ENCODE results near the gene FMNL3.
A peak's percentile ranks its signal among the peaks of the same experiment; 100 is the strongest.
"Not testable (repeated sequence)": the region's sequence is repeated elsewhere in the genome, so short reads cannot be mapped to it uniquely, and the experiment has no call there.

FMNL3 gene

GRCh38 chr12:49626836-49627235 lies 80.4 kb downstream of the FMNL3 start:
- no peak for DNase-seq

GRCh38 chr12:49626169-49626835 lies 80.9 kb downstream of the FMNL3 start:
- DNase-seq: peak; percentile 18

GRCh38 chr12:49624921-49625577 lies 82.2 kb downstream of the FMNL3 start:
- DNase-seq: no peak

DNA sequence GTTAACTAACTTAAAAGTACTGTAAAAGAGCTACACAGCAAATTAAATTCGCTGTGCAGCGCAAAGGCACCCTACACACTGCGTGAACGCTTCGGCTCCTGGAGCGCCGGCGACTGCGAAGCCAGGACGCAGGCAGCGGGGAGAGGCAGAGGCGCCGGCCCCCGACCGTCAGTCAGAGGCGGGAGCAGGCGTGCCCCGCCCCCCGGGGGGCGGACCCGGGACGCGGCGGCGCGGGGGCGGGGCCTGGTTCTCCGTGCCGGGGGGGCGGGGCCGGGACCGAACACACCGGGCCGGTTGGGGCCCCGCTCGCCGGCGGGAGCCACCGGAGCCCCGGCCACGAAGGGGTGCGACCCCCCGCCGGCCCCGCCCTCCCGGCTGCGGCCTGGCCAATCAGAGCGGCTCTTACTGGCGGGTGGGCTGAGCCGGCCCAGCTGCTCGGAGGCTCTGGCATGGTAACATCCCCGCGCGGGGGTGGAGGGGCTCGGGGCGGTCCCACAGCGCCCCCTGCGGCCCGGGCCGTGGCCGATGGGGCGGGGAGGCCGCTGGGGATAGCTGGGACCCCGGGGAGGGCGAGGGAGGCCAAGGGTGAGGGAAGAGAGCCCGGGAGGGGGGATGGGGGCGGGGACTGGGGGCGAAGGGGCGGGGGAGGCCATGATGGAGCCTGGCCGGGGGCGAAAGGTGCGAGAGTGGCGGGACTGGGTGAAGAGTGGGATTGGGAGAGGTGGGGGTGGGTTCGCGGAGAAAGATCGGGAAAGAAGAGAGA lies 83.9 kb downstream of the FMNL3 start, which contains the start of gene PRPF40B:
Gene PRPF40B, plus strand, starts transcription at position 420 of the 763 bp plus-strand sequence. Its CDS starts 30 bp downstream, at position 450.
- DNase-seq: peak; percentile 88

GRCh38 chr12:49622501-49623141 lies 84.6 kb downstream of the FMNL3 start:
- DNase-seq: peak; percentile 13

GRCh38 chr12:49621651-49622500 lies 85.3 kb downstream of the FMNL3 start:
- DNase-seq: peak; percentile 14

- DNase-seq: no peak
These were observed 87.9 kb downstream of the FMNL3 start for GRCh38 chr12:49619286-49619685.

DNA sequence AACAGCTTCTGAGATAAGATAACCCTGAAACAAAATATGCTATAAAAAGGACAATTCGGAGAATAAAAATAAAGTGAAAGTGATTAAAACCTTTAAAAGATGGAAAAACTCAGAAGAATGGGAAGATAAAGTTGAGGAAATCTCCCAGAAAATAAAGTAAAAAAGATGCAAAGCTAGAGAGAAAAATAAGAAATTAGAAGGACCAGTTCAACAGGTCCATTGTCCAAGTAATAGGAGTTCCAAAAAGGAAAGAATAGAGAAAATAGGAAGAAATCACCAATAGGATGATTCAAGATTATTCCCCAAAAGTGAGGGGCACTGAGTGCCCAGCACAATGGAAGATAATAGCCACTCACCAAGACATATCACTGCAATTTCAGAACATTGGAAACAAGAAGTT lies 88.6 kb downstream of the FMNL3 start:
- DNase-seq: no peak

GRCh38 chr12:49616533-49617219 lies 90.5 kb downstream of the FMNL3 start:
- no peak for DNase-seq

DNA sequence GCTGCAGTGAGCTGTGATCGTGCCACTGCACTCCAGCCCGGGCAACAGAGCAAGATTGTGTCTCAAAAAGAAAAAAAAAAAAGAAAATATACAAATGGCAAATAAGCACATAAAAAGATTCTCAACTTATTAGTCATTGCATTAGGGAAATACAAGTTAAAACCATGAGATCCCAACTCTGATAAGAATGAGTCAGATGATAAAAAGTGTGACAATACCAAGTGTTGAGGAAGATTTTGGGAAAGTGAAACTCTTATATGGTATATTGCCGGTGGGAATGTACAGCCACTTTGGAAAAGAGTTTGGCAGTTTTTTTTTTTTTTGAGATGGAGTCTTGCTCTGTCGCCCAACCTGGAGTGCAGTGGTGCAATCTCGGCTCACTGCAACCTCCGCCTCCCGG lies 91.5 kb downstream of the FMNL3 start:
- DNase-seq: no peak

GRCh38 chr12:49612210-49612609 lies 95.0 kb downstream of the FMNL3 start:
- no peak for DNase-seq

- DNase-seq: not testable (repeated sequence)
These were observed 96.4 kb downstream of the FMNL3 start for GRCh38 chr12:49610785-49611184.

GRCh38 chr12:49609875-49610154 lies 97.4 kb downstream of the FMNL3 start:
- no peak for DNase-seq

- DNase-seq: no peak
These were observed 97.9 kb downstream of the FMNL3 start for GRCh38 chr12:49609059-49609874.

DNA sequence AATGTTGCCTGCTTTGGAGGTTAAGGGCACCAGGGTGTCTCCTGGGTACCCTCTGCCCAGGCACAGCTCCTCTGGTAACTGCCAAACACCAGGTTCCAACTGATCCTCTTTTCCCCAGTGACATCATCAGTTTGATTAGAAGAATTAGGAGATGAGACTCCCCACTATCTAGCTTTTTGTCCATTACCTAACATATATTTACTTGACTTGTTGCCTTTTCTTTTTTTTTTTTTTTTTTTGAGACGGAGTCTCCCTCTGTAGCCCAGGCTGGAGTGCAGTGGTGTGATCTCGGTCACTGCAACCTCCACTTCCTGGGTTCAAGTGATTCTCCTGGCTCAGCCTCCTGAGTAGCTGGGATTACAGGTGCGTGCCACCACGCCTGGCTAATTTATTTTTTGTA lies 101.7 kb downstream of the FMNL3 start, which contains the start of gene FAM186B:
Gene FAM186B, minus strand, starts transcription at position 101 of the 400 bp plus-strand sequence. CDS start 162 bp downstream, outside the sequence.
- not testable (repeated sequence) for DNase-seq

DNA sequence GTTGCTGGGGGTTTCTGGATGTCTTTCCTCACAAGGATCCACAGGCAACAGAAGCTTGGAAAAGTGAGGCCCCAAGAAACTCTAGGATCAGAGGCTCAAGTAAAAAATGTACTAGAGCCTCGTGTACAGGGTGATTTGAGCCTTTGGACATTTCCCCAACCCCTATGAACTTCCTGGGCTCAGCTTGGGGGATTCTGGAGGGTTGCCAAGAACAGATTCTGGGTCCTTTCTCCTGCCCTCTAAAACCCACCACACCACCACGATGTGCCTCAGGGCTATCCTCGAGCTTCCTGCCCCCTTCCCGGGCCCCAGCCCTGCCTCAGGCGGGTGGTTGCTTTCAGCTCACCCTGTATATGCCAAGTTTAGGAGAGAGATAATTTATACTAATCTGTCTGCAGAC lies 102.3 kb downstream of the FMNL3 start:
- no peak for DNase-seq

- no peak for DNase-seq
These were observed 103.5 kb downstream of the FMNL3 start for GRCh38 chr12:49603721-49604120.

GRCh38 chr12:49599961-49600360 lies 107.2 kb downstream of the FMNL3 start:
- DNase-seq: no peak

DNA sequence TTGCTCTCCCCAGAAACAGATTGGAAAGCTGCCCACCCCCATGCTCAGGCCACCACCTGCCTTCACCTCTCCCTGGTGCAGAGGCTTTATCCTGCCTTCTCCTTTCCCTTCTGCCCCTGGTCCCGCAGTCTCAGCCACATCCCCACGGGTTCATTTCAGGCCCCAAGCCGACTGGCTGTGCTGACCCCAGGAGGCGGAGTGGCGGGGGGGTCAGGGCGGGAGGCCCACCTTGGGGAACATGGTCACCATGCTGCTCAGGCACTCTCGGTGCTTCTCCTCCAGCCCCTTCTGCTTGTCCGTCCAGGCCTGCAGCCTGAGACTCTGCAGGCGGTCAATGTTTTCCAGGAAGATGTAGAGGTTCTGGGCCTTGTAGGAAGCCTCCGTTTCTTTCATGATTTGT lies 108.7 kb downstream of the FMNL3 start:
- no peak for DNase-seq

DNA sequence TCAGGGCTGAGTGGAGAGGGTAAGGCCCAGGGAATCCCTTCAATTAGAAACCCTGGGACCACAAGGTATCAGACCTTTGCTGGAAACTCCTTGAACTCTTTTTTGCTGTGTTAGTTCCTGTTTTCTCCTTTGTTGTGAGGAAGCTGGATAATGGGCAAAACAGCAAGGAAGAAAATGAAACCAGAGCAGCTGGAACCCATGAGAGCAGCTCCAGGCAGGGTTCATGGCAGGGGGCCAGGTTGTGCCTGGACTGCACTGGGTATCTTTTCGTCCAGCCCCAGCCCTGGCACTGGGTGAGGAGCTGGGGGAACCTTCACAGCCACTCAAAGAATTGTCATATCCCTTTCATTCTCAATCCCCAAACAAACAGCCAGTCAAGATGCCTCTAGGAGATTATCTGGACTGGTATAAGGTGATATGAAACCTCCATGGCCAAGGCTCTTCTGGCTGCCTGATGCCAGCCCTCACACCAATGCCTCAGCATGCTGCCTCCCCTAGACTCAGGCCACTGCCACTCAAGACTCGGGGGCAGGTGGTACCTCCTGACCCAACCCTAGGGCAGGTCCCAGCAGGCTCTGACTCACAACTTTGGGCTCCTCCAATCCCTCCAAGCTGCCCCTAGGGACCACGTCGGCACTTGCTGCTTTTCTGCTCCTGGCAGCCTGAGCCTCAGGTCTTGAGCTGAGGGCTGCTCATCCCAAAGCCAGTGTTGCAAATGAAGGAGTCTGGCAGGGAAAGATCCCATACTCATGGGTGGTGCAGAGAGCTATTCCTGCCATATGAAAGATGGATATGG lies 118.3 kb downstream of the FMNL3 start:
- DNase-seq: peak; percentile 54

All from suppressor macrophage treated with lipopolysaccharide for 4 hours (primary cell).